Lung (tissue), 12 donors: ENCODE data around the gene CENPE. TPM values are rescaled to one million over a fixed set of nuclear protein-coding genes. Genes with fewer than 3 reads are reported as not detected.

Experiments used
- ATAC-seq: fragments of 200-7000 bp; cut with Tn5 transposase; one replicate; pipeline ENCODE4 v1.9.1; 2020; ENCODE audit warnings: moderate number of reproducible peaks; ENCODE audit not compliant: insufficient read depth, low FRiP score
- DNase-seq, 3 donors: peaks; one replicate each; pipeline ENCODE4 v3.0.0-alpha.2; 2013 to 2017
- H3K27ac ChIP-seq, 2 donors: one replicate each; pipeline ENCODE4 v1.5.1; 2013; ENCODE audit warnings: mild to moderate bottlenecking in 2 of 2, moderate library complexity in 2 of 2, control low read depth in 1 of 2, inconsistent platforms in 1 of 2, low read depth in 1 of 2, low read length in 1 of 2
- H3K27me3 ChIP-seq, 3 donors: one replicate each; pipeline ENCODE4 v1.5.1; 2013; ENCODE audit warnings: low read length in 2 of 3; ENCODE audit not compliant: control insufficient read depth in 3 of 3, insufficient read depth in 3 of 3
- H3K36me3 ChIP-seq, 4 donors: one replicate each; pipeline ENCODE4 v1.5.1; 2013; ENCODE audit warnings: low read length in 4 of 4, mild to moderate bottlenecking in 1 of 4, moderate library complexity in 1 of 4; ENCODE audit not compliant: control insufficient read depth in 4 of 4, insufficient read depth in 4 of 4
- H3K4me1 ChIP-seq, 5 donors: one replicate each; pipeline ENCODE4 v1.5.1; 2013; ENCODE audit warnings: low read length in 5 of 5, mild to moderate bottlenecking in 2 of 5, moderate library complexity in 1 of 5; ENCODE audit not compliant: control insufficient read depth in 5 of 5, insufficient read depth in 5 of 5
- H3K4me3 ChIP-seq: one replicate; pipeline ENCODE4 v1.5.1; 2013; ENCODE audit warnings: mild to moderate bottlenecking, control low read depth, moderate library complexity
- H3K9ac ChIP-seq, 2 donors: one replicate each; pipeline ENCODE4 v1.5.1; 2013; ENCODE audit warnings: low read length in 2 of 2, control low read depth in 1 of 2; ENCODE audit not compliant: insufficient read depth in 1 of 2
- H3K9me3 ChIP-seq, 4 donors: one replicate each; pipeline ENCODE4 v1.5.1; 2013; ENCODE audit warnings: low read length in 3 of 4, mild to moderate bottlenecking in 1 of 4, moderate library complexity in 1 of 4; ENCODE audit not compliant: control insufficient read depth in 4 of 4, insufficient read depth in 3 of 4
- CTCF ChIP-seq: IDR thresholded peaks from 2 replicates; pipeline ENCODE4 v1.5.1; 2012; ENCODE audit warnings: mild to moderate bottlenecking; ENCODE audit errors: control extremely low read depth, extremely low read depth
- WGBS, 2 donors: extraction: QIAGEN DNeasy Blood & Tissue Kit; methylation state at CpG; one replicate each; pipeline ENCODE4 v1.1.7; 2013; 5-methylcytosine and 5-hydroxymethylcytosine counted together
- polyA plus RNA-seq, 2 donors: library from polyadenylated mRNA; stranded (reverse); fragments of 200-250 nt; gene quantifications; one replicate each; pipeline ENCODE4 v1.2.1, GENCODE V29; 2013
- total RNA-seq, 2 donors: library from RNA; depleted of rRNA in 1 of 2; stranded (reverse); fragments of >200 nt in 1 of 2; gene quantifications; one replicate each; pipeline ENCODE4 v1.2.1, GENCODE V29; 2014 to 2021
- donor health status: control.
- donor health status: control.
- donor health status: Bipolar disorder and iron deficiency.
- donor health status: healthy.
- donor health status: DM: yes; HTN: yes; CAD: no.

CENPE gene
- total and polyA plus RNA-seq, 4 donors, result 0.28 to 6.5 (median 0.85) TPM

DNA sequence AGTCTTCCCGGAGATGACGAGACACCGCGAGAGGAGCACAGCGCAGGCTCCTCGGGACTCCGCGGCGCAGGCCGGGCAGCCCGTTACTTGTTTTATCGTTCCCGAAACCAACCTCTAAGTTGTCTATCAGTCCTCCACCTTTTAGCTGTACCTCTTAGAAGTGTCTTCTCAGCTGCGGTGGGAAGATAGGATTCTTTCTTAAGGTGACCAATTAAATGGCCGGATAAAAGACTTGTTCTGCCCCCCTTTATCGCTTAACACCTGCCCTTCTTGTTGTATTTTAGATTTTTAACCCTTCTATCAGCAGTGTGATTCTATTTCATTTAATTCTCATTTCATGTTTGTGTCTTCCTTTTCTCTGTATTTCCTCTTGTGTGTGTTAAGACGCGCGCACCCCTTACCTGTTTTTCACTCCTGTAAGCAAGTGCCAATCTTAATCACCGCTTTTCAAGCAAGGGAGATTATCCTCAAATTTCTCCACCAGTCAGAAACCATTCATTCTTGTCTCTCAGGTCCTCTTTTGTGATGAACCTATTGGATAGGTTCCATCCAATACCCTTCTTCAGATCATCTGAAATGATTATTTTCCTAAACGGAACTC, 121.3 kb downstream of the CENPE start, which contains the start of gene SLC9B2:
TSS of gene SLC9B2 (minus strand) at position 15 of the 601 bp plus-strand sequence. CDS start 9,211 bp downstream, outside the sequence.
- H3K9ac ChIP-seq, result peak within 1 kb of the TSS; percentile 39 to 59
- peak within 1 kb of the TSS; percentile 71 to 96 for H3K27ac ChIP-seq
- no peak for TF ChIP-seq CTCF
- ATAC-seq, result no peak
- H3K9me3 ChIP-seq, result no peaks in the 10 kb centered on the region
- peak within 1 kb of the TSS; percentile 84 for H3K4me3 ChIP-seq
- peaks cover 0 to 3% (median 0%) of the 10 kb centered on the region in 3 donors for H3K27me3 ChIP-seq
- H3K4me1 ChIP-seq, result peaks cover 0 to 8% (median 2%) of the 10 kb centered on the region in 5 donors
- WGBS, 2 donors, result 17 to 18% methylated on average over 21 of the region's 21 CpGs
- no peak for DNase-seq
- peaks cover 2 to 10% (median 5%) of the 10 kb centered on the region in 4 donors for H3K36me3 ChIP-seq

DNA sequence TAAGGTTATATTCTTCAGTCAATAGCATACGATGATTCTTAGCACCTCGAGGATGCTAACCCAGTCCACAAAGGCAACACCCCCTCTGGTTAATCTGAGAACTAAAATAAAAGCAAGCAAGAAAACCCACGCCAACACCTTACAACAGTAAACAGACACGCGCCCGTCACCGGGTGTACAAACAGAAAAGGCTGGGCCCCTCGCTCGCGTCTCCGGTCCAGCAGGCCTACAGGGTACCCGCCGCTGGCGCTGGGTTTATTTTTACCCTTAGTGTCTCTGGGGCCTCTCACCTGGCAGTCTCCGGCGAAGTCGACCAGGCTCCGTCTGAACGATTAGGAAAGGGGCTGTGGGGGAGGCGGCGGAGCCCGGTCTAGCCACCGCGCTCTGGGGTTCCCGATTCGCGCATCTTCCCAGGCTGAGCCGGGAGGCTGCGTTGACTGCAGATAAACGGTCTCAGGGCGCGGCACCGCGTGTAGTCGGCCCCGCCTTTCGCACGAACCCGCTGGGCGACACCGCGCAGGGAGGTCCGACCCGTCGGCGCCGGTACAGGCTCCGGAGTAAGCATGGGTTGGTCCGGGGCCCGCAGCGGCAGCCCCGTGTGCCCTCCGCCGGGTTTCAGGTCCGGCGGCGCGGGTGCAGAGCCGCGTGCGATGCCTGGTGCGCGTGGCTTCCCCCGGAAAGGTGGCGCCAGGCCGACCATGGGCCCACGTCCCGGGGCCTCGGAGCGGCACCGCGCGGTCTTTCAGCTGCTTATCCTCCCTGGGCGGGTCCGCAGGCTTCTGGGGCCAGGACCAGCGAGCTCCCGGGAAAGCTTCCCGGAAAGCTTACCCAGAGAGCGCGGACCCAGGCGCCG, 122.0 kb downstream of the CENPE start:
- H3K9me3 ChIP-seq, result no peaks in the 10 kb centered on the region
- DNase-seq (peak; percentile 62 to 67 (median 64)), ATAC-seq (peak; percentile 83)
- peaks cover 0 to 8% (median 2%) of the 10 kb centered on the region in 5 donors for H3K4me1 ChIP-seq
- H3K27me3 ChIP-seq, result peaks cover 0 to 3% (median 0%) of the 10 kb centered on the region in 3 donors
- WGBS, 2 donors, result 1% methylated on average over 47 to 82 of the region's 82 CpGs
- no peak for TF ChIP-seq CTCF
- H3K36me3 ChIP-seq, result peaks cover 2 to 10% (median 4%) of the 10 kb centered on the region in 4 donors
- peak overlapping the region; percentile 84 for H3K4me3 ChIP-seq
- peak overlapping the region; percentile 71 to 96 for H3K27ac ChIP-seq
- peak overlapping the region; percentile 39 to 59 for H3K9ac ChIP-seq

DNA sequence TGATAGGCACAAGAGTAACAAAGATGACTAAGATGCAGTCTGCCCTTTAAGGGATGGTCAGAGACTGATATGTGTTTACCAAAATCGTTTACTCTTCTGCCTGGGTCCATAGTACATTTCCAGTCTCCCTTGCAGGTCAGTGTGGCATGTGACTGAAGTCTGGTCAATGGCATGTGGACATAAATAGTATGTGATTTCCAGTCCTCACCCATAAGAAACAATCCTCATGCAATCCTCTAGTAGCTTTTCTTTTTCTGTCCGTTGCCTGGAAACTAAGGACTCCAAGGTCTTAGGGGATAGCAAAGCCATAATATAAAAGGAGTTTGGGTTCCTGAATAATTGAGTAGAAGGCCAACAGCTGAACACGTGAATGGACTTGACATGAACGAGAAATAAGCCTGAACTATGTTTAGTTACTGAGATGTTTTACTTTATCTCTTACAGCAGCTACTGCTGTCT, 122.7 kb downstream of the CENPE start:
- ATAC-seq (no peak), DNase-seq (peak in 2 of 3 donors; percentile 28 to 56)
- H3K36me3 ChIP-seq, result peaks cover 0 to 5% (median 2%) of the 10 kb centered on the region in 4 donors
- no peaks in the 10 kb centered on the region for H3K9me3 ChIP-seq
- H3K9ac ChIP-seq, result peak overlapping the region in 1 of 2 donors; percentile 38
- WGBS, 2 donors, result 20 to 33% methylated on average over 4 of the region's 4 CpGs
- H3K4me3 ChIP-seq, result peak overlapping the region; percentile 84
- H3K4me1 ChIP-seq, result peaks cover 0 to 8% (median 2%) of the 10 kb centered on the region in 5 donors
- TF ChIP-seq CTCF, result no peak
- H3K27me3 ChIP-seq, result peaks cover 0 to 3% (median 0%) of the 10 kb centered on the region in 3 donors
- no peak overlapping the region for H3K27ac ChIP-seq
